ENCODE data around the gene FHAD1. TPM values are rescaled to one million over a fixed set of nuclear protein-coding genes. Genes with fewer than 3 reads are reported as not detected.

FHAD1 gene
- polyA plus RNA-seq, 1 of the 3 experiments (the other 2 are of a cell fraction): 0.48 TPM

- no peak overlapping the region for H2AFZ ChIP-seq (ENCODE audit: low read depth)
These were observed 39.1 kb upstream of the FHAD1 start for GRCh38 chr1:15207829-15208429.

GRCh38 chr1:15210651-15211375 lies 36.2 kb upstream of the FHAD1 start:
- TF ChIP-seq GABPA (IDR thresholded peaks at IDR 0.05; ENCODE audit: low read depth): no peak
- peak; percentile 61; the same call in 1 of the 2 replicates for TF ChIP-seq REST (IDR thresholded peaks at IDR 0.05; ENCODE audit: low read depth, low read length)
- Histone ChIP-seq H2AFZ (ENCODE audit: low read depth) (no peak overlapping the region), H3K9ac (no peak overlapping the region), H3K27me3 (ENCODE audit: insufficient read depth) (no peaks in the 10 kb centered on the region), H3F3A (replicated peaks; ENCODE audit: insufficient read depth) (no peaks in the 10 kb centered on the region), H3K36me3 (replicated peaks in 1 of 2; ENCODE audit: control insufficient read depth in 1 of 2, insufficient read depth in 2 of 2, low read length in 1 of 2) (no peaks in the 10 kb centered on the region), H3K9me2 (no peaks in the 10 kb centered on the region), H3K4me2 (no peak overlapping the region), H3K4me1 (ENCODE audit: control insufficient read depth in 1 of 2, insufficient read depth in 2 of 2, low read depth in 1 of 2, low read length in 1 of 2) (peaks cover 7 to 39% of the 10 kb centered on the region in 2 experiments; a peak in 2 of 4 replicates), H3K79me2 (ENCODE audit: insufficient read depth) (no peaks in the 10 kb centered on the region), H3K9me3 (no peaks in the 10 kb centered on the region), H3K4me3 (ENCODE audit: low read depth in 2 of 2, low read length in 1 of 2) (no peak overlapping the region), H3K27ac (ENCODE audit: low read depth in 2 of 2, low read length in 1 of 2) (no peak overlapping the region), H4K20me1 (ENCODE audit: insufficient read depth) (0 out of 2 replicates have a peak, but pooled peaks cover 7% of the 10 kb centered on the region)
- DNase-seq: no peak
- ChIA-PET POLR2A (no interaction called here), CTCF (interaction anchor here (1.4 to 2.3 kb wide), 3 partner anchors 12 to 94 kb away, joined by 3 to 8 read pairs (median 6); no protein-coding TSS in a partner anchor)
- 95% methylated on average over 7 of the region's 7 CpGs for WGBS (ENCODE audit: low lambda C conversion rate)

More at GRCh38 chr1:15207829-15208429, 39.1 kb upstream of the FHAD1 start:
- Histone ChIP-seq H3F3A (replicated peaks; ENCODE audit: insufficient read depth) (no peaks in the 10 kb centered on the region), H3K9me3 (no peaks in the 10 kb centered on the region), H3K4me3 (ENCODE audit: low read depth in 2 of 2, low read length in 1 of 2) (no peak overlapping the region), H3K36me3 (replicated peaks in 1 of 2; ENCODE audit: control insufficient read depth in 1 of 2, insufficient read depth in 2 of 2, low read length in 1 of 2) (no peaks in the 10 kb centered on the region), H3K9me2 (no peaks in the 10 kb centered on the region), H3K27ac (ENCODE audit: low read depth in 2 of 2, low read length in 1 of 2) (no peak overlapping the region), H3K27me3 (ENCODE audit: insufficient read depth) (no peaks in the 10 kb centered on the region), H3K4me1 (ENCODE audit: control insufficient read depth in 1 of 2, insufficient read depth in 2 of 2, low read depth in 1 of 2, low read length in 1 of 2) (peaks cover 7 to 38% of the 10 kb centered on the region in 2 experiments; a peak in 2 of 4 replicates), H4K20me1 (ENCODE audit: insufficient read depth) (0 out of 2 replicates have a peak, but pooled peaks cover 7% of the 10 kb centered on the region), H3K9ac (no peak overlapping the region), H3K4me2 (no peak overlapping the region), H3K79me2 (ENCODE audit: insufficient read depth) (no peaks in the 10 kb centered on the region)
- 94% methylated on average over 6 of the region's 6 CpGs for WGBS (ENCODE audit: low lambda C conversion rate)
- TF ChIP-seq RAD21 (IDR thresholded peaks at IDR 0.05; ENCODE audit: low read length): no peak
- no peak for TF ChIP-seq TEAD4 (IDR thresholded peaks at IDR 0.05; ENCODE audit: borderline replicate concordance, insufficient read depth)
- no peak for TF ChIP-seq POLR2AphosphoS5 (IDR thresholded peaks at IDR 0.05; ENCODE audit: low read depth, low read length)
- TF ChIP-seq EZH2phosphoT487 (IDR thresholded peaks at IDR 0.05; ENCODE audit: borderline replicate concordance, low read depth): no peak
- no peak for TF ChIP-seq GATA2 (CRISPR knock-in tag; IDR thresholded peaks at IDR 0.05)
- no peak for TF ChIP-seq IRF3 (IDR thresholded peaks at IDR 0.05; ENCODE audit: low read depth, low read length)
- TF ChIP-seq FOXM1 (IDR thresholded peaks at IDR 0.05; ENCODE audit: low read depth): no peak
- no peak for TF ChIP-seq SMC3 (IDR thresholded peaks at IDR 0.05; ENCODE audit: low read depth, low read length)
- no peak for TF ChIP-seq USF1 (IDR thresholded peaks at IDR 0.05; ENCODE audit: borderline replicate concordance, low read depth)
- ChIA-PET CTCF (interaction anchor here (0.9 to 5.0 kb wide), 3 partner anchors 54 to 97 kb away, joined by 3 to 37 read pairs (median 3); partner anchors contain the start of gene TMEM51), POLR2A (no interaction called here)
- DNase-seq: no peak

Measured in SK-N-SH (cell line).